ENCODE data around the gene PPP1R14C. TPM values are rescaled to one million over a fixed set of nuclear protein-coding genes. Genes with fewer than 3 reads are reported as not detected.

PPP1R14C gene
- polyA plus RNA-seq, 3 donors, result 0.11 TPM; not detected in 2

- Histone ChIP-seq H3K36me3 (replicated peaks in 1 of 2; ENCODE audit: control insufficient read depth in 1 of 2, insufficient read depth in 2 of 2, low read length in 2 of 2) (no peaks in the 10 kb centered on the region), H3K27me3 (ENCODE audit: control insufficient read depth in 2 of 2, insufficient read depth in 2 of 2, low read length in 2 of 2) (peaks cover 29 to 33% of the 10 kb centered on the region in 2 donors), H3K4me1 (ENCODE audit: control insufficient read depth in 1 of 2, insufficient read depth in 2 of 2, low read length in 2 of 2) (peaks cover 67 to 70% of the 10 kb centered on the region in 2 donors), H2AFZ (ENCODE audit: insufficient read depth, low read depth, low read length, poor library complexity, severe bottlenecking) (no peak overlapping the region), H4K20me1 (ENCODE audit: insufficient read depth, low read length) (no peaks in the 10 kb centered on the region), H3K79me2 (ENCODE audit: insufficient read depth, low read length) (no peaks in the 10 kb centered on the region), H3K4me2 (replicated peaks; ENCODE audit: extremely low read depth, low read length, poor library complexity, severe bottlenecking) (no peak overlapping the region), H3K9me3 (replicated peaks in 1 of 2; ENCODE audit: control insufficient read depth in 1 of 2, insufficient read depth in 1 of 2, low read length in 2 of 2) (peaks cover 0 to 9% of the 10 kb centered on the region in 2 donors), H3K9ac (ENCODE audit: insufficient read depth, low read length, poor library complexity, severe bottlenecking) (no peak overlapping the region), H3K27ac (ENCODE audit: low read depth in 1 of 2, low read length in 2 of 2) (no peak overlapping the region), H3K4me3 (replicated peaks in 1 of 3; ENCODE audit: low read depth in 2 of 3, low read length in 3 of 3) (no peak overlapping the region)
- Mint-ChIP-seq H3K9me3 (peaks cover 0 to 7% (median 3%) of the 10 kb centered on the region in 7 donors), H3K36me3 (peaks cover 0 to 6% of the 10 kb centered on the region in 2 donors), H3K4me3 (no peak overlapping the region), H3K4me1 (peaks cover 66% of the 10 kb centered on the region), H3K27ac (peak overlapping the region in 4 of 7 donors; percentile 36 to 78 (median 60)), H3K27me3 (ENCODE audit: low read depth in 3 of 3) (peaks cover 40 to 61% (median 46%) of the 10 kb centered on the region in 3 donors)
- 93% methylated on average over 3 of the region's 3 CpGs for WGBS (ENCODE audit: insufficient coverage)
- no peak for TF ChIP-seq CTCF (IDR thresholded peaks at IDR 0.05)
- DNase-seq, result no peak
- intact Hi-C loops (cut with micrococcal nuclease), result no loop called here
These were observed 3.6 kb downstream of the PPP1R14C start for GRCh38 chr6:150146436-150146835.

GRCh38 chr6:150149146-150149545, 6.3 kb downstream of the PPP1R14C start:
- Histone ChIP-seq H3K27ac (ENCODE audit: low read depth in 1 of 2, low read length in 2 of 2) (no peak overlapping the region), H3K9ac (ENCODE audit: insufficient read depth, low read length, poor library complexity, severe bottlenecking) (no peak overlapping the region), H3K4me2 (replicated peaks; ENCODE audit: extremely low read depth, low read length, poor library complexity, severe bottlenecking) (no peak overlapping the region), H3K4me1 (ENCODE audit: control insufficient read depth in 1 of 2, insufficient read depth in 2 of 2, low read length in 2 of 2) (peaks cover 65% of the 10 kb centered on the region in 2 donors), H4K20me1 (ENCODE audit: insufficient read depth, low read length) (no peaks in the 10 kb centered on the region), H3K79me2 (ENCODE audit: insufficient read depth, low read length) (no peaks in the 10 kb centered on the region), H3K36me3 (replicated peaks in 1 of 2; ENCODE audit: control insufficient read depth in 1 of 2, insufficient read depth in 2 of 2, low read length in 2 of 2) (no peaks in the 10 kb centered on the region), H2AFZ (ENCODE audit: insufficient read depth, low read depth, low read length, poor library complexity, severe bottlenecking) (no peak overlapping the region), H3K9me3 (replicated peaks in 1 of 2; ENCODE audit: control insufficient read depth in 1 of 2, insufficient read depth in 1 of 2, low read length in 2 of 2) (peaks cover 0 to 2% of the 10 kb centered on the region in 2 donors), H3K4me3 (replicated peaks in 1 of 3; ENCODE audit: low read depth in 2 of 3, low read length in 3 of 3) (no peak overlapping the region), H3K27me3 (ENCODE audit: control insufficient read depth in 2 of 2, insufficient read depth in 2 of 2, low read length in 2 of 2) (peaks cover 8 to 9% of the 10 kb centered on the region in 2 donors)
- peaks cover 21 to 37% (median 25%) of the 10 kb centered on the region in 3 donors for H3K27me3 Mint-ChIP-seq (ENCODE audit: low read depth in 3 of 3)
- H3K4me1 Mint-ChIP-seq, result peaks cover 70% of the 10 kb centered on the region
- peak overlapping the region in 1 of 7 donors; percentile 25 for H3K27ac Mint-ChIP-seq
- DNase-seq, result no peak
- peaks cover 0 to 2% of the 10 kb centered on the region in 2 donors for H3K36me3 Mint-ChIP-seq
- peaks cover 0 to 6% (median 0%) of the 10 kb centered on the region in 7 donors for H3K9me3 Mint-ChIP-seq
- intact Hi-C loops (cut with micrococcal nuclease), result no loop called here
- TF ChIP-seq CTCF (IDR thresholded peaks at IDR 0.05), result no peak
- H3K4me3 Mint-ChIP-seq, result no peak overlapping the region
- WGBS (ENCODE audit: insufficient coverage), result 100% methylated on average over 2 of the region's 6 CpGs
